GM10248 (cell line): ENCODE measurements around the gene ZSWIM6.

Experiments
- CTCF ChIA-PET: fragments of 300-600 bp; sonication (Branson Sonifier 250); formaldehyde crosslinking; extraction: SDS; loops from one replicate; lab custom pipeline; 2021; ENCODE audit warnings: antibody characterized with exemption; lab: Yijun Ruan, JAX
- POLR2A ChIA-PET: fragments of 350-650 bp; sonication (Branson Sonifier 250); formaldehyde crosslinking; extraction: SDS; loops from one replicate; lab custom pipeline; 2020; ENCODE audit warnings: antibody characterized with exemption; lab: Yijun Ruan, JAX
- DNase-seq: peaks from one replicate; pipeline ENCODE4 v3.0.0; 2012; ENCODE audit errors: extremely low spot score
- TF ChIP-seq, protein P1 (sequence below): IDR thresholded peaks from 2 replicates; pipeline ENCODE4 v1.5.1; 2012; ENCODE audit warnings: mild to moderate bottlenecking, low read depth; ENCODE audit errors: extremely low read depth, missing control alignments, control extremely low read depth

Gene ZSWIM6

DNA sequence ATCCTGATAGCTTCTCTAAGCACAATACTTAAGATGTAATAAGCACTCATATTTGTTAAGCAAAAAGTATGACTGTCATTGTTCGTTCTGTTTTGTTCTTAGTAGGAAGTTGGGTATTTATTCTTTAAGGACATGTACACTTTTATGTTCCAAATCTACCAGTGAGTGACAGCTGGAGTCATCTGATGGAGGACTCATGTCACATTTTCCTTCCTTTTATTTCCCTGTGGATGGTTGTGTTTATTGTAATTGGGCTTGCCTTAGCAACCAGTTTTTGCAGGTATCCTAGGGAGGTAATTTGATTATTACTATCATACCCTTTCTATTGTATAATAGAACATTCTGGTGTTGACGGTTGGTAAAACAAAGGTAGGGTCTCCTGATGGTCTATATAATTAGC, 145.7 kb downstream of the ZSWIM6 start:
- CTCF ChIA-PET, result interaction anchor here (1.5 kb wide), 1 partner anchor 10 kb away, joined by 3 read pairs; no protein-coding TSS in a partner anchor
- POLR2A ChIA-PET, result no interaction called here
- TF ChIP-seq, protein P1, sequence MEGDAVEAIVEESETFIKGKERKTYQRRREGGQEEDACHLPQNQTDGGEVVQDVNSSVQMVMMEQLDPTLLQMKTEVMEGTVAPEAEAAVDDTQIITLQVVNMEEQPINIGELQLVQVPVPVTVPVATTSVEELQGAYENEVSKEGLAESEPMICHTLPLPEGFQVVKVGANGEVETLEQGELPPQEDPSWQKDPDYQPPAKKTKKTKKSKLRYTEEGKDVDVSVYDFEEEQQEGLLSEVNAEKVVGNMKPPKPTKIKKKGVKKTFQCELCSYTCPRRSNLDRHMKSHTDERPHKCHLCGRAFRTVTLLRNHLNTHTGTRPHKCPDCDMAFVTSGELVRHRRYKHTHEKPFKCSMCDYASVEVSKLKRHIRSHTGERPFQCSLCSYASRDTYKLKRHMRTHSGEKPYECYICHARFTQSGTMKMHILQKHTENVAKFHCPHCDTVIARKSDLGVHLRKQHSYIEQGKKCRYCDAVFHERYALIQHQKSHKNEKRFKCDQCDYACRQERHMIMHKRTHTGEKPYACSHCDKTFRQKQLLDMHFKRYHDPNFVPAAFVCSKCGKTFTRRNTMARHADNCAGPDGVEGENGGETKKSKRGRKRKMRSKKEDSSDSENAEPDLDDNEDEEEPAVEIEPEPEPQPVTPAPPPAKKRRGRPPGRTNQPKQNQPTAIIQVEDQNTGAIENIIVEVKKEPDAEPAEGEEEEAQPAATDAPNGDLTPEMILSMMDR, result no peak
- no peak for DNase-seq

DNA sequence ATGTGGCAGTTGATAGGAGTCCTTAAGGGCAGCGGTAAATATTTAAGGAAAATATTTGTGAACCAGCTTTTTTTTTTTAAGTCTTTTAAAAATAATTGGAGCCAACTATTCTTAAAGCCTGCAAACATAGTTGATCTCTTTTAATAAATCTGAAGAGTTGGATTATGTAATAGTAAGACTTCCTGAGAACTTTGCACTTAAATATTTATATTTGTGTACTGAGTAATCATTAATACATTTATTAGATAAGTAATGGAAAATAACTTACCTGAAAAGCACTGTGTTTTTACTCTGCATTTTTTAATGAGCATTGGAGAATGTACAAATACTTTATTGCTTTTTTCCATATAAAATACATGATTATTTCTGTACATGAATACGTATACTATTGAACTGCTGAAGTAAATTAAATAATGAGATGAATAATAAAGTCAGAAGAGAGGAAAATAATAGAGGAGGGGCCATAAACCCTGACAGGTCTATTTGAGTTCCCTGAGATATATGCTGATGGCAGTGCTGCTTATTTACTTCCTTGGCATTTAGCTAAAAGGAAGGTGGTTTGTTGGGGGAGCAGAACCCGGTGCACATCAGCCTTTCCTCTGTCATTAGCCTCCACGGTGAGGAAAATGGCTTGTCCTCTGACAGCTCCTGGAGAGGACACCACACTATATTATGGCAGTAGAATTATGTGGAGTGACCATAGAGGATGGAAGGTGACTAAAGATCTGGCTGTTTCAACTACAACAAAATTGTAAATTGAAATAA, 148.0 kb downstream of the ZSWIM6 start:
- ChIA-PET POLR2A (no interaction called here), CTCF (interaction anchor here (0.7 to 2.0 kb wide), 3 partner anchors 9 to 62 kb away, joined by 3 to 5 read pairs (median 4); no protein-coding TSS in a partner anchor)
- TF ChIP-seq, protein P1, result no peak
- DNase-seq, result no peak

DNA sequence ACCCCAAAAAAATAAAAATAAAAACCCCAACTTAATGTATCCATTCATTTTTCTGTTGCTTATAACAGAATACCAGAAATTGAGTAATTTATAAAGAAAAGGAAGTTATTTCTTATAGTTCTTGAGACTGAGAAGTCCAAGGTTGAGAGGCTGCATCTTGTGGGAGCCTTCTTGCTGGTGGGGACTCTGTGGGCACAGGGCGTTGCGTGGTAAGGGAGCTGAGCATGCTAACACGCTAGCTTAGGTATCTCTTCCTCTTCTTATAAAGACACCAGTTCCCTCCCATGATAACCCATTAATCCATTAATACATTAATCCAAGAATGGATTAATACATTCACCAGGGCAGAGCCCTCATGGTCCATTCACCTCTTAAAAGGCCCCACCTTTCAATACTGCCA, 150.9 kb downstream of the ZSWIM6 start:
- POLR2A ChIA-PET, result no interaction called here
- TF ChIP-seq, protein P1, result no peak
- CTCF ChIA-PET, result interaction anchor here (0.9 kb wide), 1 partner anchor 9 kb away, joined by 3 read pairs; no protein-coding TSS in a partner anchor
- no peak for DNase-seq

DNA sequence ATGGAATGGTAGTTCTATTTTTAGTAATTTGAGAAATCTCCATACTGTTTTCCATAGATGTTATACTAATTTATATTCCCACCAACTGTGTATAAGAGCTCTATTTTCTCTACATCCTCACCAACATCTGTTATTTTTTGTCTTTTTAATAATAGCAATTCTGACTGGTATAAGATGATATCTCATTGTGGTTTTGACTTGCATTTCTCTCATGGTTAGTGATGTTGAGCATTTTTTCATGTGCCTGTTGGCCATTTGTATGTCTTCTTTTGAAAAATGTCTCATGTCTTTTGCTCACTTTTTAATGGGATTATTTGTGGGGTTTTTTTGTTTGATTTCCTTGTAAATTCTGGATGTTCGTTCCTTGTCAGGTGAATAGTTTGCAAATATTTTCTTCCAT, 154.4 kb downstream of the ZSWIM6 start:
- ChIA-PET POLR2A (no interaction called here), CTCF (interaction anchor here (1.2 kb wide), 1 partner anchor 14 kb away, joined by 3 read pairs; no protein-coding TSS in a partner anchor)
- TF ChIP-seq, protein P1, result no peak
- DNase-seq, result no peak

DNA sequence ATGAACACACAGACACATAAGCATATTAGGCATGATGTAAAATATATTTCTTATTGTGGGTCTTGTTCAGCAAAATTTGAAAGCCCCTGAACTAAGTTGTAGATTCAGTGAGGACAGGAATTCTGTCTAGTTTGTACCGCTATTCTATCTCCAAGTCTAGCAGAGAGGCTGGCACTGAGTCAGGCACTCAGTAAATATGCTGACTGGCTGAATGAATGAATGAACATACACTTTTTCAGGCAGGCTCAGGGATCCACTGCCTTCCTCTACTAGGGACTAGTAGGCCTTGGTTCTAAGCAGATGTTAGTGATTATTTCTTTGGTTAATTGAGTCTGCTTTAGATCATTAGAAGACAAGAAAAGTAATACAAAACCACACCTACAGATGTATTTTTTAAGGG, 157.5 kb downstream of the ZSWIM6 start:
- ChIA-PET POLR2A (no interaction called here), CTCF (no interaction called here)
- no peak for DNase-seq
- TF ChIP-seq, protein P1, result no peak

DNA sequence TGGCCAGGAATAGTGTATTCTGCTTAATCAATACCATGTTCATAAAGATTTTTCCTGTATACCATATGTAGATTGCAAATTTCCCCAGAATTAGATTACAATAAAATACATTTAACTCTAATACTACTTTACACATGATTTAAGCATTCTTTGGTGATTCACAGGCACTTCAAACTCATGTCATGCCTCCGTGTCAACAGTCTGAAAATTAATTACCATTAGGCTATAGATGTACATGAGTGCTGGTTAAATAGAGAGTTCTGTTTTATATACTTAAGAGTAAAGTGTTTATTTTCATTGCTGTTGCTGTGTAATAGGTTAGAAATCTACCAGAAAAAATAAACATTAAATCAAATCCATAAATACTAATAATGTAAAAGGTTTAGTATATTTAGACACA, 159.8 kb downstream of the ZSWIM6 start:
- CTCF ChIA-PET, result interaction anchor here (1.4 kb wide), 1 partner anchor 20 kb away, joined by 3 read pairs; no protein-coding TSS in a partner anchor
- TF ChIP-seq, protein P1, result no peak
- POLR2A ChIA-PET, result no interaction called here
- no peak for DNase-seq
